Spleen (tissue), 7 donors: ENCODE data around the gene SCYGR1.

Experiments
- CTCF ChIP-seq, 11 experiments: fragments of 200-600 bp in 7 of 11; fragments of 450-650 bp in 4 of 11; sonication (generic) in 4 of 11; IDR thresholded peaks in 8 of 11; conservative IDR thresholded peaks in 3 of 11; 1 replicate in 7 of 11; 2 replicates in 4 of 11; pipeline versions ENCODE4 v1.4.0 to v1.8.0; 2016 to 2021; ENCODE audit warnings: antibody characterized with exemption in 11 of 11, inconsistent platforms in 4 of 11, mild to moderate bottlenecking in 1 of 11
- POLR2AphosphoS5 ChIP-seq, 3 donors: sonication (generic); formaldehyde crosslinking; IDR thresholded peaks; one replicate each; pipeline ENCODE4 v1.5.1; 2017; ENCODE audit warnings: antibody characterized with exemption in 3 of 3
- donor health status: DM: no; HTN: no; CAD: no; lungs with moderate emphysema.
- donor health status: DM: no; HTN: no; CAD: no.
- donor health status: DM: no; HTN: no; CAD: no.

GRCh38 chr2:227370791-227371312, 16.9 kb downstream of the SCYGR1 start:
- peak in 1 of 11 experiments; percentile 19 for TF ChIP-seq CTCF (IDR thresholded peaks at IDR 0.05 in 8 of 11, conservative IDR thresholded peaks at IDR 0.05 in 3 of 11)
- peak in 1 of 3 donors; percentile 80 for TF ChIP-seq POLR2AphosphoS5 (IDR thresholded peaks at IDR 0.05)
